Epithelial cell of esophagus (primary cell): ENCODE results near the gene NRXN2.
A peak's percentile ranks its signal among the peaks of the same experiment; 100 is the strongest.

Source experiments
- DNase-seq: peaks from one replicate; pipeline ENCODE4 v3.0.0; 2010; ENCODE audit warnings: low read depth
- H3K4me3 ChIP-seq: 2 replicates; pipeline ENCODE4 v1.5.1; 2011; ENCODE audit warnings: mild to moderate bottlenecking, low read length, control low read depth
- CTCF ChIP-seq: IDR thresholded peaks from 2 replicates; pipeline ENCODE4 v1.5.1; 2011; ENCODE audit warnings: low read depth, mild to moderate bottlenecking, low read length, control low read depth, inconsistent platforms; ENCODE audit not compliant: insufficient read depth; ENCODE audit errors: missing control alignments

NRXN2 gene

GRCh38 chr11:64633555-64634159 is 89.3 kb downstream of the NRXN2 start:
- TF ChIP-seq CTCF, result no peak
- no peak overlapping the region for H3K4me3 ChIP-seq
- no peak for DNase-seq

GRCh38 chr11:64632654-64633053 is 90.3 kb downstream of the NRXN2 start:
- H3K4me3 ChIP-seq, result no peak overlapping the region
- no peak for TF ChIP-seq CTCF
- DNase-seq, result no peak

- TF ChIP-seq CTCF, result no peak
- no peak for DNase-seq
- H3K4me3 ChIP-seq, result no peak overlapping the region
These were observed 90.8 kb downstream of the NRXN2 start for GRCh38 chr11:64632237-64632636.

GRCh38 chr11:64631675-64632074 is 91.3 kb downstream of the NRXN2 start:
- no peak for DNase-seq
- no peak overlapping the region for H3K4me3 ChIP-seq
- no peak for TF ChIP-seq CTCF

- no peak for TF ChIP-seq CTCF
- H3K4me3 ChIP-seq, result no peak overlapping the region
- peak; percentile 21 for DNase-seq
These were observed 93.0 kb downstream of the NRXN2 start for GRCh38 chr11:64629796-64630562.

- TF ChIP-seq CTCF, result no peak
- DNase-seq, result no peak
- H3K4me3 ChIP-seq, result no peak overlapping the region
These were observed 93.9 kb downstream of the NRXN2 start for GRCh38 chr11:64629103-64629502.

GRCh38 chr11:64628596-64628995 is 94.4 kb downstream of the NRXN2 start:
- no peak overlapping the region for H3K4me3 ChIP-seq
- no peak for TF ChIP-seq CTCF
- DNase-seq, result no peak
